Neural cell (in vitro differentiated cells): ENCODE data around the gene NPLOC4. TPM values are rescaled to one million over a fixed set of nuclear protein-coding genes. Genes with fewer than 3 reads are reported as not detected.

Experiments used
- H2AFZ ChIP-seq: fragments of 200-600, 300-800 bp; sonication (generic), shearing (Covaris generic); 2 replicates; pipeline ENCODE4 v1.6.0; 2014; ENCODE audit warnings: low read depth, mild to moderate bottlenecking, antibody characterized with exemption, low read length, moderate library complexity
- H3F3A ChIP-seq: fragments of 200-600 bp; shearing (Covaris generic); 2 replicates; pipeline ENCODE4 v1.6.1; 2016; ENCODE audit warnings: mild to moderate bottlenecking, moderate library complexity, mixed read lengths, antibody characterized with exemption, low read length; ENCODE audit not compliant: insufficient read depth, poor library complexity, severe bottlenecking
- H3K27ac ChIP-seq: fragments of 200-600, 300-800 bp; sonication (generic), shearing (Covaris generic); 2 replicates; pipeline ENCODE4 v1.5.1; 2014; ENCODE audit warnings: mild to moderate bottlenecking, low read length, moderate library complexity
- H3K27me3 ChIP-seq: fragments of 300-800, 200-600 bp; sonication (generic), shearing (Covaris generic); 2 replicates; pipeline ENCODE4 v1.6.0; 2014; ENCODE audit warnings: mild to moderate bottlenecking, low read depth, low read length, moderate library complexity; ENCODE audit not compliant: insufficient read depth
- H3K36me3 ChIP-seq: fragments of 300-800, 200-600 bp; sonication (generic), shearing (Covaris generic); 2 replicates; pipeline ENCODE4 v1.5.1; 2014; ENCODE audit warnings: mild to moderate bottlenecking, antibody characterized with exemption, low read length, moderate library complexity; ENCODE audit not compliant: insufficient read depth
- H3K4me2 ChIP-seq: fragments of 300-800, 200-600 bp; sonication (generic), shearing (Covaris generic); 2 replicates; pipeline ENCODE4 v1.6.0; 2014; ENCODE audit warnings: mild to moderate bottlenecking, low read length
- H3K4me3 ChIP-seq: fragments of 300-800, 200-600 bp; sonication (generic), shearing (Covaris generic); 2 replicates; pipeline ENCODE4 v1.5.1; 2014; ENCODE audit warnings: mild to moderate bottlenecking, low read length, moderate library complexity
- H3K79me2 ChIP-seq: fragments of 200-600 bp; shearing (Covaris generic); replicated peaks from 2 replicates; pipeline ENCODE4 v1.6.0; 2014; ENCODE audit warnings: mild to moderate bottlenecking, low read length, moderate library complexity; ENCODE audit not compliant: insufficient read depth
- H3K9ac ChIP-seq: fragments of 300-800, 200-600 bp; sonication (generic), shearing (Covaris generic); 2 replicates; pipeline ENCODE4 v1.6.1; 2016; ENCODE audit warnings: mild to moderate bottlenecking, low read length, mixed read lengths
- H3K9me2 ChIP-seq: fragments of 200-600 bp; shearing (Covaris generic); 2 replicates; pipeline ENCODE4 v1.6.1; 2016; ENCODE audit warnings: mild to moderate bottlenecking, low read length, mixed read lengths; ENCODE audit not compliant: insufficient read depth
- H3K9me3 ChIP-seq: fragments of 200-600, 300-800 bp; sonication (generic), shearing (Covaris generic); 2 replicates; pipeline ENCODE4 v1.6.1; 2016; ENCODE audit warnings: mild to moderate bottlenecking, mixed run types, low read length, moderate library complexity, mixed read lengths
- H4K20me1 ChIP-seq: fragments of 200-600 bp; shearing (Covaris generic); 2 replicates; pipeline ENCODE4 v1.6.1; 2016; ENCODE audit warnings: mild to moderate bottlenecking, mixed run types; ENCODE audit not compliant: insufficient read depth
- CTCF ChIP-seq: fragments of 450-650 bp; IDR thresholded peaks from 2 replicates; pipeline ENCODE4 v1.5.1; 2014; ENCODE audit warnings: antibody characterized with exemption, mild to moderate bottlenecking, moderate library complexity; ENCODE audit not compliant: poor library complexity, severe bottlenecking
- EP300 ChIP-seq: fragments of 450-650 bp; conservative IDR thresholded peaks from 2 replicates; pipeline ENCODE4 v1.6.1; 2014; ENCODE audit warnings: antibody characterized with exemption, mild to moderate bottlenecking, moderate library complexity; ENCODE audit not compliant: poor library complexity, severe bottlenecking
- EZH2 ChIP-seq: fragments of 200-600, 300-800 bp; shearing (Covaris generic), sonication (generic); IDR thresholded peaks from 2 replicates; pipeline ENCODE4 v1.6.1; 2014; ENCODE audit warnings: antibody characterized with exemption, low read length, borderline replicate concordance, mild to moderate bottlenecking; ENCODE audit not compliant: insufficient read depth, poor library complexity, severe bottlenecking
- MXI1 ChIP-seq: fragments of 450-650 bp; conservative IDR thresholded peaks from 2 replicates; pipeline ENCODE4 v1.6.1; 2014; ENCODE audit warnings: antibody characterized with exemption, mild to moderate bottlenecking; ENCODE audit not compliant: poor library complexity, severe bottlenecking
- POLR2AphosphoS5 ChIP-seq: IDR thresholded peaks from 2 replicates; pipeline ENCODE4 v1.6.1; 2012
- RAD21 ChIP-seq: fragments of 450-650 bp; conservative IDR thresholded peaks from 2 replicates; pipeline ENCODE4 v1.6.1; 2014; ENCODE audit warnings: antibody characterized with exemption, mild to moderate bottlenecking, moderate library complexity
- REST ChIP-seq: IDR thresholded peaks from 2 replicates; pipeline ENCODE4 v1.6.1; 2012; ENCODE audit warnings: borderline replicate concordance
- SMC3 ChIP-seq: fragments of 450-650 bp; conservative IDR thresholded peaks from 2 replicates; pipeline ENCODE4 v1.6.1; 2014; ENCODE audit warnings: antibody characterized with exemption, mild to moderate bottlenecking, moderate library complexity; ENCODE audit not compliant: poor library complexity
- TAF1 ChIP-seq: IDR thresholded peaks from 2 replicates; pipeline ENCODE4 v1.6.1; 2012; ENCODE audit warnings: low read depth
- polyA plus RNA-seq: library from polyadenylated mRNA; depleted of rRNA; stranded (reverse); fragments of >200 nt; gene quantifications from 2 replicates; pipeline ENCODE4 v1.2.3, GENCODE V29; 2014

The NPLOC4 gene
- polyA plus RNA-seq, 1 donor from 2014 or later, result 32.3 TPM

- Histone ChIP-seq H3F3A (no peaks in the 10 kb centered on the region), H3K36me3 (no peaks in the 10 kb centered on the region), H3K9me3 (no peaks in the 10 kb centered on the region), H3K27ac (no peak overlapping the region), H3K27me3 (no peaks in the 10 kb centered on the region), H3K9me2 (no peaks in the 10 kb centered on the region), H3K79me2 (no peaks in the 10 kb centered on the region), H4K20me1 (no peaks in the 10 kb centered on the region), H2AFZ (no peak overlapping the region), H3K4me2 (no peak overlapping the region), H3K9ac (no peak overlapping the region), H3K4me3 (no peak overlapping the region)
- TF ChIP-seq REST (no peak), EZH2 (no peak), CTCF (no peak), TAF1 (no peak)
Observed at GRCh38 chr17:81543339-81543675, 93.6 kb downstream of the NPLOC4 start.

- Histone ChIP-seq H3K36me3 (no peaks in the 10 kb centered on the region), H4K20me1 (no peaks in the 10 kb centered on the region), H3K27ac (no peak overlapping the region), H3K9ac (no peak overlapping the region), H3K4me2 (no peak overlapping the region), H3K9me3 (no peaks in the 10 kb centered on the region), H2AFZ (no peak overlapping the region), H3K79me2 (no peaks in the 10 kb centered on the region), H3F3A (no peaks in the 10 kb centered on the region), H3K9me2 (no peaks in the 10 kb centered on the region), H3K27me3 (no peaks in the 10 kb centered on the region), H3K4me3 (no peak overlapping the region)
- TF ChIP-seq CTCF (no peak), MXI1 (no peak), EP300 (no peak), EZH2 (no peak), RAD21 (no peak), POLR2AphosphoS5 (no peak), REST (no peak), TAF1 (no peak), SMC3 (no peak)
Observed at GRCh38 chr17:81542431-81543338, 94.2 kb downstream of the NPLOC4 start.
